Measurements from ENCODE around the gene ZNF205. TPM values are rescaled to one million over a fixed set of nuclear protein-coding genes. Genes with fewer than 3 reads are reported as not detected.
A peak's percentile ranks its signal among the peaks of the same experiment; 100 is the strongest.

The ZNF205 gene
- total RNA-seq, 1 experiment from 2014 or later: 17.4 TPM

GRCh38 chr16:3149193-3149530, 36.8 kb downstream of the ZNF205 start:
- Histone ChIP-seq H3K9me3 (ENCODE audit: insufficient read depth, low read depth) (no peaks in the 10 kb centered on the region), H2AFZ (no peak overlapping the region), H3K79me2 (ENCODE audit: low read depth) (no peaks in the 10 kb centered on the region), H3K4me2 (peak overlapping the region; percentile 97), H3K36me3 (ENCODE audit: low read depth) (no peaks in the 10 kb centered on the region), H4K20me1 (ENCODE audit: insufficient read depth) (no peaks in the 10 kb centered on the region), H3K4me3 (peak overlapping the region; percentile 99; the same call in 1 of the 2 replicates), H3F3A (ENCODE audit: insufficient read depth, low read depth) (peaks cover 38% of the 10 kb centered on the region), H3K27me3 (ENCODE audit: insufficient read depth, low read depth) (no peaks in the 10 kb centered on the region), H3K4me1 (replicated peaks; ENCODE audit: insufficient read depth) (peaks cover 6% of the 10 kb centered on the region), H3K27ac (peak overlapping the region; percentile 75; the same call in 1 of the 2 replicates), H3K9me2 (ENCODE audit: insufficient read depth) (no peaks in the 10 kb centered on the region)
- BruUV-seq (replicated peaks): no TSS peak
- intact Hi-C loops (cut with micrococcal nuclease; ENCODE audit: unreplicated experiment): no loop called here
- peak in 1 of 2 experiments; percentile 28 for DNase-seq
- TF ChIP-seq EZH2 (IDR thresholded peaks at IDR 0.05; ENCODE audit: low read depth) (no peak), CTCF (conservative IDR thresholded peaks at IDR 0.05) (no peak)
- CTCF ChIA-PET: no interaction called here
- POLR2A ChIA-PET (ENCODE audit: unreplicated experiment): interaction anchor here (2.2 kb wide), 1 partner anchor 14 kb away, joined by 37 read pairs; the partner anchor contains the start of gene ZNF213

GRCh38 chr16:3149630-3150345, 37.4 kb downstream of the ZNF205 start:
- POLR2A ChIA-PET (ENCODE audit: unreplicated experiment): interaction anchor here (0.5 to 2.2 kb wide), 10 partner anchors 10 to 608 kb away, joined by 3 to 37 read pairs (median 6); partner anchors contain the start of genes OR1F1 and ZNF213
- peak; percentile 49 to 73 for DNase-seq

More at GRCh38 chr16:3149630-3150345, 37.4 kb downstream of the ZNF205 start:
- Histone ChIP-seq H2AFZ (peak overlapping the region; percentile 95), H3K27me3 (ENCODE audit: insufficient read depth, low read depth) (no peaks in the 10 kb centered on the region), H3K9me2 (ENCODE audit: insufficient read depth) (no peaks in the 10 kb centered on the region), H3F3A (ENCODE audit: insufficient read depth, low read depth) (peaks cover 38% of the 10 kb centered on the region), H4K20me1 (ENCODE audit: insufficient read depth) (no peaks in the 10 kb centered on the region), H3K4me1 (replicated peaks; ENCODE audit: insufficient read depth) (peaks cover 6% of the 10 kb centered on the region), H3K4me3 (peak overlapping the region; percentile 99), H3K4me2 (peak overlapping the region; percentile 97), H3K79me2 (ENCODE audit: low read depth) (no peaks in the 10 kb centered on the region), H3K27ac (peak overlapping the region; percentile 75), H3K9me3 (ENCODE audit: insufficient read depth, low read depth) (no peaks in the 10 kb centered on the region), H3K36me3 (ENCODE audit: low read depth) (no peaks in the 10 kb centered on the region)
- CTCF ChIA-PET: interaction anchor here (0.8 to 1.1 kb wide), 2 partner anchors 13 to 20 kb away, joined by 4 read pairs; no protein-coding TSS in a partner anchor
- TF ChIP-seq EZH2 (IDR thresholded peaks at IDR 0.05; ENCODE audit: low read depth) (no peak), CTCF (conservative IDR thresholded peaks at IDR 0.05) (no peak; the same call in 1 of the 2 replicates)
- TSS peak; percentile 21 for BruUV-seq (replicated peaks)
- intact Hi-C loops (cut with micrococcal nuclease; ENCODE audit: unreplicated experiment): loop anchor here (1.0 to 10.0 kb wide), 6 partner anchors 9 to 495 kb away; partner anchors contain the start of genes OR1F1, ZNF174, ZNF213 and ZSCAN32
